ENCODE measurements around the gene NHLRC4. TPM values are rescaled to one million over a fixed set of nuclear protein-coding genes. Genes with fewer than 3 reads are reported as not detected.

The NHLRC4 gene
- total RNA-seq, 2 donors from 2014 or later, result 2.0 to 3.2 TPM

- DNase-seq (ENCODE audit: low spot score) (no peak), ATAC-seq (ENCODE audit: insufficient number of reproducible peaks, low FRiP score, low read depth) (no peak)
- no peak overlapping the region for H3K4me3 ChIP-seq
- H3K36me3 ChIP-seq, result no peaks in the 10 kb centered on the region
- no peak overlapping the region for H3K27ac ChIP-seq
- H3K9me3 ChIP-seq, result no peaks in the 10 kb centered on the region
- H3K27me3 ChIP-seq (replicated peaks; ENCODE audit: insufficient read depth), result no peaks in the 10 kb centered on the region
- no peak for TF ChIP-seq CTCF (IDR thresholded peaks at IDR 0.05)
- H3K4me1 ChIP-seq (ENCODE audit: control insufficient read depth in 1 of 2, low read depth in 2 of 2), result no peaks in the 10 kb centered on the region
Measured at GRCh38 chr16:580946-581498, 14.2 kb downstream of the NHLRC4 start.

GRCh38 chr16:582218-582613 is 15.4 kb downstream of the NHLRC4 start:
- DNase-seq (ENCODE audit: low spot score) (no peak), ATAC-seq (ENCODE audit: insufficient number of reproducible peaks, low FRiP score, low read depth) (no peak)
- TF ChIP-seq CTCF (IDR thresholded peaks at IDR 0.05), result no peak
- H3K4me3 ChIP-seq, result no peak overlapping the region
- no peaks in the 10 kb centered on the region for H3K27me3 ChIP-seq (replicated peaks; ENCODE audit: insufficient read depth)
- no peaks in the 10 kb centered on the region for H3K9me3 ChIP-seq
- H3K27ac ChIP-seq, result no peak overlapping the region
- H3K4me1 ChIP-seq (ENCODE audit: control insufficient read depth in 1 of 2, low read depth in 2 of 2), result peaks cover 0 to 11% of the 10 kb centered on the region in 2 donors
- H3K36me3 ChIP-seq, result no peaks in the 10 kb centered on the region

- Histone ChIP-seq H3K27me3 (replicated peaks; ENCODE audit: insufficient read depth) (no peaks in the 10 kb centered on the region), H3K4me1 (ENCODE audit: control insufficient read depth in 1 of 2, low read depth in 2 of 2) (peaks cover 2 to 16% of the 10 kb centered on the region in 2 donors), H3K4me3 (no peak overlapping the region), H3K27ac (no peak overlapping the region), H3K9me3 (no peaks in the 10 kb centered on the region), H3K36me3 (no peaks in the 10 kb centered on the region)
- DNase-seq (ENCODE audit: low spot score) (no peak), ATAC-seq (ENCODE audit: insufficient number of reproducible peaks, low FRiP score, low read depth) (no peak)
- TF ChIP-seq CTCF (IDR thresholded peaks at IDR 0.05), result no peak
Measured at GRCh38 chr16:582614-583331, 16.0 kb downstream of the NHLRC4 start.

GRCh38 chr16:583470-583814 is 16.6 kb downstream of the NHLRC4 start:
- Histone ChIP-seq H3K27me3 (replicated peaks; ENCODE audit: insufficient read depth) (no peaks in the 10 kb centered on the region), H3K4me3 (no peak overlapping the region), H3K4me1 (ENCODE audit: control insufficient read depth in 1 of 2, low read depth in 2 of 2) (peaks cover 9 to 23% of the 10 kb centered on the region in 2 donors), H3K36me3 (no peaks in the 10 kb centered on the region), H3K27ac (no peak overlapping the region), H3K9me3 (no peaks in the 10 kb centered on the region)
- DNase-seq (ENCODE audit: low spot score) (no peak), ATAC-seq (ENCODE audit: insufficient number of reproducible peaks, low FRiP score, low read depth) (no peak)
- TF ChIP-seq CTCF (IDR thresholded peaks at IDR 0.05), result no peak

GRCh38 chr16:583815-584591 is 17.2 kb downstream of the NHLRC4 start:
- H3K9me3 ChIP-seq, result no peaks in the 10 kb centered on the region
- H3K4me1 ChIP-seq (ENCODE audit: control insufficient read depth in 1 of 2, low read depth in 2 of 2), result peaks cover 9 to 24% of the 10 kb centered on the region in 2 donors
- no peak overlapping the region for H3K4me3 ChIP-seq
- H3K36me3 ChIP-seq, result no peaks in the 10 kb centered on the region
- H3K27ac ChIP-seq, result no peak overlapping the region
- no peaks in the 10 kb centered on the region for H3K27me3 ChIP-seq (replicated peaks; ENCODE audit: insufficient read depth)
- DNase-seq (ENCODE audit: low spot score) (no peak), ATAC-seq (ENCODE audit: insufficient number of reproducible peaks, low FRiP score, low read depth) (no peak)
- no peak for TF ChIP-seq CTCF (IDR thresholded peaks at IDR 0.05)

All from thoracic aorta (tissue), 2 donors.